H1 (cell line): Measurements from ENCODE around the gene UFM1. TPM values are rescaled to one million over a fixed set of nuclear protein-coding genes. Genes with fewer than 3 reads are reported as not detected.

Experiments
- CTCF ChIA-PET: fragments of 300-600 bp; sonication (Branson Sonifier 250); formaldehyde crosslinking; loops from one replicate; lab custom pipeline; 2021; ENCODE audit not compliant: partially characterized antibody; lab: Charles Lee
- POLR2A ChIA-PET: fragments of 300-600 bp; sonication (Branson Sonifier 250); formaldehyde crosslinking; loops from one replicate; lab custom pipeline; 2021; ENCODE audit warnings: inconsistent platforms; ENCODE audit not compliant: partially characterized antibody; lab: Charles Lee
- DNase-seq, 2 experiments: peaks; one replicate each; pipeline versions ENCODE4 v3.0.0 to v3.0.0-alpha.2; 2010 to 2022; ENCODE audit warnings: low spot score in 2 of 2, low read depth in 1 of 2, mixed read lengths in 1 of 2
- FAIRE-seq: peaks from 2 replicates; lab custom pipeline; 2011; peaks lifted over from hg19 to GRCh38; lab: Jason Lieb, UNC
- H2AFZ ChIP-seq: 2 replicates; pipeline ENCODE4 v1.8.1; 2012; ENCODE audit warnings: low read length, inconsistent platforms
- H2AK5ac ChIP-seq: 2 replicates; pipeline ENCODE4 v1.6.1; 2013; ENCODE audit warnings: low read depth, low read length
- H2BK120ac ChIP-seq: replicated peaks from 2 replicates; pipeline ENCODE3; 2013; ENCODE audit warnings: low read depth, low read length, inconsistent platforms
- H2BK12ac ChIP-seq: 2 replicates; pipeline ENCODE4 v1.6.1; 2013; ENCODE audit warnings: low read depth, low read length
- H2BK15ac ChIP-seq: 2 replicates; pipeline ENCODE4 v1.6.1; 2013; ENCODE audit warnings: low read length
- H2BK20ac ChIP-seq: 2 replicates; pipeline ENCODE4 v1.6.1; 2013; ENCODE audit warnings: low read length
- H2BK5ac ChIP-seq: 2 replicates; pipeline ENCODE4 v1.6.1; 2013; ENCODE audit warnings: low read depth, low read length
- H3K14ac ChIP-seq: 2 replicates; pipeline ENCODE4 v1.6.1; 2013; ENCODE audit warnings: inconsistent platforms; ENCODE audit not compliant: insufficient read length
- H3K18ac ChIP-seq: 2 replicates; pipeline ENCODE4 v1.6.1; 2013; ENCODE audit warnings: low read length; ENCODE audit errors: extremely low read depth
- H3K23ac ChIP-seq: 2 replicates; pipeline ENCODE4 v1.6.1; 2013; ENCODE audit warnings: inconsistent platforms; ENCODE audit not compliant: insufficient read length
- H3K23me2 ChIP-seq: 2 replicates; pipeline ENCODE4 v1.6.1; 2013; ENCODE audit warnings: low read depth, low read length
- H3K27ac ChIP-seq: 2 replicates; pipeline ENCODE4 v1.6.1; 2011; ENCODE audit warnings: low read depth, low read length, inconsistent platforms
- H3K27me3 ChIP-seq, 4 experiments: replicated peaks in 1 of 4; 1 replicate in 1 of 4; 2 replicates in 3 of 4; pipeline versions ENCODE4 v1.6.1 to v1.8.1; 2011 to 2013; ENCODE audit warnings: low read length in 3 of 4, mild to moderate bottlenecking in 3 of 4, inconsistent platforms in 2 of 4, mixed read lengths in 2 of 4, moderate library complexity in 1 of 4; ENCODE audit not compliant: control insufficient read depth in 3 of 4, insufficient read depth in 3 of 4; ENCODE audit errors: extremely low read depth in 1 of 4
- H3K36me3 ChIP-seq, 4 experiments: 2 replicates each; pipeline versions ENCODE4 v1.6.1 to v1.8.1; 2011 to 2013; ENCODE audit warnings: mild to moderate bottlenecking in 4 of 4, low read length in 3 of 4, moderate library complexity in 2 of 4, control low read depth in 1 of 4, inconsistent platforms in 1 of 4; ENCODE audit not compliant: insufficient read depth in 4 of 4, control insufficient read depth in 2 of 4
- H3K4ac ChIP-seq: replicated peaks from 2 replicates; pipeline ENCODE3; 2013; ENCODE audit warnings: low read length, low read depth, mixed read lengths, inconsistent platforms; ENCODE audit not compliant: insufficient read length
- H3K4me1 ChIP-seq, 4 experiments: replicated peaks in 1 of 4; 1 replicate in 1 of 4; 2 replicates in 3 of 4; pipeline versions ENCODE4 v1.6.1 to v1.8.1; 2011 to 2013; ENCODE audit warnings: low read length in 3 of 4, inconsistent platforms in 2 of 4, mixed read lengths in 1 of 4; ENCODE audit not compliant: insufficient read depth in 4 of 4, control insufficient read depth in 3 of 4
- H3K4me2 ChIP-seq, 2 experiments: 2 replicates each; pipeline versions ENCODE4 v1.6.1 to v1.8.1; 2011 to 2013; ENCODE audit warnings: low read depth in 2 of 2, low read length in 2 of 2, control low read depth in 1 of 2, inconsistent platforms in 1 of 2, mild to moderate bottlenecking in 1 of 2; ENCODE audit not compliant: insufficient read depth in 1 of 2
- H3K4me3 ChIP-seq, 4 experiments: fragments of 200-600, 300-600 bp in 1 of 4; sonication (generic), shearing (Covaris generic), sonication (Bioruptor Twin) in 1 of 4; 2 replicates each; pipeline versions ENCODE4 v1.5.1 to v1.8.1; 2011 to 2016; ENCODE audit warnings: low read length in 4 of 4, low read depth in 3 of 4, control low read depth in 2 of 4, inconsistent platforms in 2 of 4, mild to moderate bottlenecking in 2 of 4, mixed read lengths in 1 of 4, moderate library complexity in 1 of 4; ENCODE audit not compliant: insufficient read depth in 2 of 4; ENCODE audit errors: extremely low read depth in 1 of 4
- H3K56ac ChIP-seq: replicated peaks from 2 replicates; pipeline ENCODE3; 2013; ENCODE audit warnings: low read depth, mild to moderate bottlenecking, mixed read lengths, low read length, inconsistent platforms; ENCODE audit not compliant: insufficient read length
- H3K79me1 ChIP-seq: 2 replicates; pipeline ENCODE4 v1.6.1; 2013; ENCODE audit warnings: low read depth, low read length, control low read depth
- H3K79me2 ChIP-seq, 2 experiments: 2 replicates each; pipeline versions ENCODE4 v1.6.1 to v1.8.1; 2012 to 2013; ENCODE audit warnings: low read length in 2 of 2, mild to moderate bottlenecking in 2 of 2, inconsistent platforms in 1 of 2; ENCODE audit not compliant: insufficient read depth in 2 of 2, control insufficient read depth in 1 of 2
- H3K9ac ChIP-seq, 4 experiments: replicated peaks in 1 of 4; 1 replicate in 1 of 4; 2 replicates in 3 of 4; pipeline versions ENCODE4 v1.6.1 to v1.8.1; 2011 to 2013; ENCODE audit warnings: low read depth in 3 of 4, low read length in 3 of 4, control low read depth in 2 of 4, mild to moderate bottlenecking in 2 of 4, moderate library complexity in 2 of 4, inconsistent platforms in 1 of 4; ENCODE audit errors: extremely low read depth in 1 of 4
- H3K9me3 ChIP-seq, 2 experiments: 2 replicates each; pipeline versions ENCODE4 v1.6.1 to v1.8.1; 2012 to 2013; ENCODE audit warnings: mild to moderate bottlenecking in 2 of 2, moderate library complexity in 2 of 2, control low read depth in 1 of 2, inconsistent platforms in 1 of 2, low read depth in 1 of 2, low read length in 1 of 2, mixed read lengths in 1 of 2; ENCODE audit not compliant: insufficient read depth in 2 of 2
- H4K20me1 ChIP-seq, 2 experiments: replicated peaks in 1 of 2; 2 replicates each; pipeline versions ENCODE3 to v1.8.1; 2011 to 2013; ENCODE audit warnings: inconsistent platforms in 2 of 2, low read length in 2 of 2, mild to moderate bottlenecking in 1 of 2; ENCODE audit not compliant: insufficient read depth in 2 of 2, control insufficient read depth in 1 of 2
- H4K5ac ChIP-seq: 2 replicates; pipeline ENCODE4 v1.6.1; 2013; ENCODE audit warnings: low read length, low read depth, mixed read lengths, inconsistent platforms; ENCODE audit not compliant: insufficient read length
- H4K8ac ChIP-seq: 2 replicates; pipeline ENCODE4 v1.8.0; 2013; ENCODE audit warnings: mild to moderate bottlenecking, moderate library complexity, low read length, inconsistent platforms; ENCODE audit not compliant: insufficient read depth; ENCODE audit errors: extremely low read depth
- H4K91ac ChIP-seq: replicated peaks from 2 replicates; pipeline ENCODE3; 2013; ENCODE audit warnings: low read length, mixed read lengths, inconsistent platforms; ENCODE audit not compliant: insufficient read length
- CBX5 ChIP-seq: fragments of 300-800, 300-1000 bp; sonication (generic); IDR thresholded peaks from 2 replicates; pipeline ENCODE4 v1.7.1; 2016; ENCODE audit warnings: antibody characterized with exemption, low read length, low read depth
- CHD1 ChIP-seq: IDR thresholded peaks from 2 replicates; pipeline ENCODE4 v1.6.1; 2012; ENCODE audit warnings: low read depth, low read length, improper control_type of control experiment
- CHD2 ChIP-seq: IDR thresholded peaks from 2 replicates; pipeline ENCODE4 v1.6.1; 2012; ENCODE audit warnings: low read length, improper control_type of control experiment
- CREB1 ChIP-seq: IDR thresholded peaks from 2 replicates; pipeline ENCODE4 v1.6.1; 2012; ENCODE audit warnings: inconsistent platforms
- EP300 ChIP-seq, 2 experiments: IDR thresholded peaks; 1 replicate in 1 of 2; 2 replicates in 1 of 2; pipeline ENCODE4 v1.6.1; 2011 to 2012; ENCODE audit warnings: low read depth in 2 of 2, low read length in 2 of 2, mild to moderate bottlenecking in 2 of 2, borderline replicate concordance in 1 of 2, inconsistent platforms in 1 of 2, moderate library complexity in 1 of 2
- FOSL1 ChIP-seq: IDR thresholded peaks from 2 replicates; pipeline ENCODE4 v1.6.1; 2011; ENCODE audit warnings: mild to moderate bottlenecking, low read depth, low read length, moderate library complexity; ENCODE audit not compliant: insufficient read depth
- JUND ChIP-seq: IDR thresholded peaks from 2 replicates; pipeline ENCODE4 v1.6.1; 2011; ENCODE audit warnings: mild to moderate bottlenecking, improper control_type of control experiment, low read length
- KDM4A ChIP-seq: IDR thresholded peaks from one replicate; pipeline ENCODE4 v1.7.1; 2012; ENCODE audit warnings: low read depth, mild to moderate bottlenecking, moderate library complexity, low read length, inconsistent platforms; ENCODE audit not compliant: severe bottlenecking
- POLR2AphosphoS5 ChIP-seq: IDR thresholded peaks from 2 replicates; pipeline ENCODE4 v1.6.1; 2011; ENCODE audit warnings: low read depth, low read length
- SAP30 ChIP-seq: fragments of 300-600 bp; sonication (generic); IDR thresholded peaks from 2 replicates; pipeline ENCODE4 v1.7.1; 2012; ENCODE audit warnings: low read length, moderate library complexity, mild to moderate bottlenecking, inconsistent platforms; ENCODE audit not compliant: insufficient read depth, insufficient replicate concordance
- SUZ12 ChIP-seq: fragments of 200-600 bp; sonication (generic); IDR thresholded peaks from 2 replicates; pipeline ENCODE4 v1.6.1; 2012; ENCODE audit warnings: mild to moderate bottlenecking, inconsistent platforms, low read length, moderate library complexity, mixed read lengths
- TBP ChIP-seq: IDR thresholded peaks from 2 replicates; pipeline ENCODE4 v1.6.1; 2011; ENCODE audit warnings: low read depth, low read length, improper control_type of control experiment
- TCF12 ChIP-seq: IDR thresholded peaks from 2 replicates; pipeline ENCODE4 v1.6.1; 2011; ENCODE audit warnings: low read depth, mild to moderate bottlenecking, low read length
- TEAD4 ChIP-seq: IDR thresholded peaks from 2 replicates; pipeline ENCODE4 v1.6.1; 2012; ENCODE audit warnings: low read depth, low read length, inconsistent platforms, mixed read lengths
- WGBS, 2 experiments: shearing (Covaris generic) in 1 of 2; methylation state at CpG; one replicate each; pipeline versions ENCODE4 v1.1.6 to v1.1.7; 2013 to 2015; ENCODE audit warnings: low lambda C conversion rate in 2 of 2, mixed read lengths in 2 of 2, inconsistent platforms in 1 of 2, low coverage in 1 of 2, missing lambda C conversion rate in 1 of 2; ENCODE audit not compliant: insufficient replicate concordance in 2 of 2, insufficient coverage in 1 of 2, insufficient read length in 1 of 2; ENCODE audit errors: extremely low coverage in 1 of 2, missing lambda C conversion rate in 1 of 2; 5-methylcytosine and 5-hydroxymethylcytosine counted together
- polyA plus RNA-seq, 7 experiments: library from polyadenylated mRNA; depleted of rRNA in 3 of 7; stranded (reverse) in 5 of 7; unstranded in 2 of 7; fragments of >200 nt in 5 of 7; fragments of 200-250 nt in 2 of 7; gene quantifications; 1 replicate in 5 of 7; 2 replicates in 1 of 7; 4 replicates in 1 of 7; pipeline versions ENCODE4 v1.2.1 to v1.2.3, GENCODE V29; 2011 to 2013; ENCODE audit warnings: missing spikeins in 2 of 7, mixed read lengths in 2 of 7
- total RNA-seq: library from RNA; stranded (reverse); fragmentation: NEBNext Ultra II Directional; extraction: Animal tissue kit (Norgen Biotek cat#: 25700); gene quantifications from 2 replicates; pipeline ENCODE4 v1.2.1, GENCODE V29; 2021

UFM1 gene
- total and polyA plus RNA-seq, 2 of the 8 experiments (the other 6 are each of a cell fraction or from before 2014, with no cell fraction given): 16.0 to 34.3 TPM

DNA sequence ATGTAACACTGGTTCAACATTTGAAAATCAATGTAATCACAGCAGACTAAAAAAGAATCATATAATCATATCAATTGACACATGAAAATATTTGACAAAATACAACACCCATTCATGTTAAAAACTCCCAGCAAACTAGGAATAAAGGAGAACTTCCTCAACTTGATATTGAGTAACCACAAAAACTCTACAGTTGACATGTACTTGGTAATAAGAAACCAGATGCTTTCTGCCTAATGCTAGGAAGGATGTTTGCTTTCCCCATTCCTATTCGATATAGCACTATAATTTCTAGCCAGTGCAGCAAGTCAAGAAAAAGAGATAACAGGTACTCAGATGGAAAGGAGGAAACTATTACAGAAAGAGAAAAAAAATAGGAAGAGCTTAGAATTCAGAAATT lies 26.9 kb downstream of the UFM1 start:
- Histone ChIP-seq H3K27ac (no peak overlapping the region), H3K79me2 (no peaks in the 10 kb centered on the region), H3K23me2 (0 out of 2 replicates have a peak, but pooled peaks cover 2% of the 10 kb centered on the region), H2BK5ac (no peak overlapping the region), H4K5ac (no peak overlapping the region), H3K18ac (no peak overlapping the region), H3K56ac (no peak overlapping the region), H2AFZ (no peak overlapping the region), H3K23ac (no peak overlapping the region), H4K8ac (no peak overlapping the region), H3K79me1 (no peaks in the 10 kb centered on the region), H3K4me2 (no peak overlapping the region), H3K4me1 (no peaks in the 10 kb centered on the region), H3K14ac (no peak overlapping the region), H2BK120ac (no peak overlapping the region), H2AK5ac (no peak overlapping the region), H3K4ac (no peak overlapping the region), H2BK15ac (no peak overlapping the region), H2BK12ac (no peak overlapping the region), H4K20me1 (no peaks in the 10 kb centered on the region), H3K36me3 (no peaks in the 10 kb centered on the region), H2BK20ac (no peak overlapping the region), H3K9me3 (0 out of 4 replicates have a peak, but pooled peaks cover 0 to 4% of the 10 kb centered on the region in 2 experiments), H3K9ac (no peak overlapping the region), H3K4me3 (no peak overlapping the region), H4K91ac (no peak overlapping the region), H3K27me3 (no peaks in the 10 kb centered on the region)
- FAIRE-seq: no peak
- 36% methylated on average over 1 of the region's 1 CpG; no CpG with 5 or more reads in 1 of the 2 experiments for WGBS, 2 experiments
- DNase-seq: no peak
- CTCF ChIA-PET: no interaction called here
- POLR2A ChIA-PET: no interaction called here
- no peak for TF ChIP-seq CHD2
- TF ChIP-seq FOSL1: no peak
- no peak for TF ChIP-seq CBX5
- no peak for TF ChIP-seq CREB1
- TF ChIP-seq JUND: no peak
- no peak for TF ChIP-seq TBP
- no peak for TF ChIP-seq KDM4A
- no peak for TF ChIP-seq SAP30
- TF ChIP-seq CHD1: no peak
- no peak for TF ChIP-seq POLR2AphosphoS5
- TF ChIP-seq TCF12: no peak
- no peak for TF ChIP-seq SUZ12
- no peak for TF ChIP-seq TEAD4
- no peak for TF ChIP-seq EP300 (IDR thresholded peaks at IDR 0.05; ENCODE audit: borderline replicate concordance in 1 of 2, low read depth in 2 of 2, low read length in 2 of 2)
